Activated CD4-positive, CD25-positive, alpha-beta regulatory T cell treated with anti-CD3 and anti-CD28 coated beads, Interleukin-2, amount 50 U/mL, for 72 hours (primary cell): ENCODE data around the gene SEMA4A.
"Not testable (repeated sequence)": the region's sequence is repeated elsewhere in the genome, so short reads cannot be mapped to it uniquely, and the experiment has no call there.

Source experiments
- DNase-seq: peaks from one replicate; pipeline ENCODE4 v3.0.0; 2021

Gene SEMA4A

GRCh38 chr1:156198831-156199349 lies 45.5 kb downstream of the SEMA4A start:
- DNase-seq = no peak

GRCh38 chr1:156200044-156200443 lies 46.7 kb downstream of the SEMA4A start:
- no peak for DNase-seq

DNA sequence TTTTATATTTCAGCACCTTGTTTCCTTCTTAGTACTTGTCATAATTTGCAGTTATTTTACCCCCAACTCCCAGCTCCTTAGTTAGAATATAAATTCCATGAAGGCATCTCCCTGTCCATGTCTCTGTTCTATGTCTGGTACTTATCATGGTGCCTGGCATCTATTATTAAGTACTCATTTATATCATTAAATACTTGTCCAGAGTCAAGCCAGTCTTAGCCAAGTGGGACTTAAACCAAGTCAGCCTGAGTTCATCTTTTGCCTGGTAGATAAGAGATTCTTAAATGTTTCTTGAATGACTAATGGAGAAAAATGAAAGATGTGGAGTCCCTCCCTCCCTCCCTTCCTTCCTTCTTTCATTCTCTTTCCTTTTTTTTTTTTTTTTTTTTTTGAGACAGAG lies 49.9 kb downstream of the SEMA4A start:
- no peak for DNase-seq

DNA sequence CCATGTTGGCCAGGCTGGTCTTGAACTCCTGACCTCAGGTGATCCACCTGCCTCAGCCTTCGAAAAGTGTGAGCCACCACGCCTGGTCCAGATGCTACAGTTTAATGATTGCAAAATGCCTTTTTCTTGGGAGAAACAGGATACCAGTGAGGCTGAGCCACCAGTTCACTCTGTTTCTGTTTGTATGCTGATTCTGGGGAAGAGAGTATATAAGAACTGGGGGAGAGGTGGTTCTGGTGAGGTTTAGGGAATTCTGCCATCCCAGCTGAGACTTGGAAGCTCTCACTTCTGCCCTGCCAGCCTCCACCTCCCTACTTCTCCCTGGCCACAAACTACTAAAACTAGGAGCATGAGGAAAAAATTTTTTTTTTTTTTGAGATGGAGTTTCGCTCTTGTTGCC lies 51.3 kb downstream of the SEMA4A start:
- no peak for DNase-seq

DNA sequence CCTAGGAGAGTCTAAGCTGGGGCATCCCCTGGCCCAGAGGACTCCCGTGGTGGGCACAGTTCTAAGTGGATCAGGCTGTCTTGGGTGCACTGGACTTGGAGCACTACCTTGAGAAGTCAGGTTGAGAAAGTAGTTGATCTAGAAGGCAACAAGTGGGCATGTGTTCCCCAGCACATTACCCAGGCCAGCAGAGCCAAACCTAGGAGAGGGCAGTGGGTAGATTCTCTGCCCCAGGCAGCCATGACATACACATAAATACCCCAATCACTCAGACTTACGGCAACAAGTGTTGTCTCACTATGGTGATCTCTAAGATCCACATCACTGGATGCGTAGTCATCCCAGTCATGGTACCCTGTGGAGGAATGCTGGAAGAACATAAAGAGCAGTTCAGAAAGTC lies 57.9 kb downstream of the SEMA4A start:
- DNase-seq = no peak

DNA sequence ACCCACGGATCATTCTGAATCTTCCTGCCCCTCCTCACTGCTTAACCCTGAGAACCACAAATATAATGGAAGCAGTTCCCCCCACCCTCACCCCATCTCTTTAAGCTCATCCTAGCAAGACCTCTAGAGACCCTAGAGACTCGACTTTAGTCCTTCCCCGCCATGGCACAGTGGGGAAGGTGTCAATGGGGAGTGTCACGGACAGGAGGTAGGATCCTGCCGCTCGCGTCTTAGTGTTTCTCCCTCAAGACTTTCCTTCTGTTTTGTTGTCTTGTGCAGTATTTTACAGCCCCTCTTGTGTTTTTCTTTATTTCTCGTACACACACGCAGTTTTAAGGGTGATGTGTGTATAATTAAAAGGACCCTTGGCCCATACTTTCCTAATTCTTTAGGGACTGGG lies 58.7 kb downstream of the SEMA4A start:
- DNase-seq = no peak

GRCh38 chr1:156212833-156213643 lies 59.7 kb downstream of the SEMA4A start, which contains the start of gene PMF1:
Gene PMF1 (plus strand): TSS chr1:156213007. CDS start chr1:156213016, 9 bp downstream.
- DNase-seq = peak; percentile 95

DNA sequence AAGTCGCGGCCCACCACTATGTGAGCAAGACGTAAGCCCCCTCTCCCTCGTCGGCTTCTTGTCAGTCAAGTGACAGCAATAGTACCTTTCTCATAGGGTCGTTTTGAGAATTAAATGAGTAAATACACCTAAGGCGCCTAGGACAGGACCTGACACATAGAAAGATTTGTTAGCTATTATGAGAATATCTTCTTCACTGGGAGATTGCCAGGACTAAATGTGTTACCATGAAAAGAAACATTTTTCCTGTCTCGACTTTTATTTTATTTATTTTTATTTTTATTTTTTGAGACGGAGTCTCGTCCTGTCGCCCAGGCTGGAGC lies 60.2 kb downstream of the SEMA4A start:
- no peak for DNase-seq

DNA sequence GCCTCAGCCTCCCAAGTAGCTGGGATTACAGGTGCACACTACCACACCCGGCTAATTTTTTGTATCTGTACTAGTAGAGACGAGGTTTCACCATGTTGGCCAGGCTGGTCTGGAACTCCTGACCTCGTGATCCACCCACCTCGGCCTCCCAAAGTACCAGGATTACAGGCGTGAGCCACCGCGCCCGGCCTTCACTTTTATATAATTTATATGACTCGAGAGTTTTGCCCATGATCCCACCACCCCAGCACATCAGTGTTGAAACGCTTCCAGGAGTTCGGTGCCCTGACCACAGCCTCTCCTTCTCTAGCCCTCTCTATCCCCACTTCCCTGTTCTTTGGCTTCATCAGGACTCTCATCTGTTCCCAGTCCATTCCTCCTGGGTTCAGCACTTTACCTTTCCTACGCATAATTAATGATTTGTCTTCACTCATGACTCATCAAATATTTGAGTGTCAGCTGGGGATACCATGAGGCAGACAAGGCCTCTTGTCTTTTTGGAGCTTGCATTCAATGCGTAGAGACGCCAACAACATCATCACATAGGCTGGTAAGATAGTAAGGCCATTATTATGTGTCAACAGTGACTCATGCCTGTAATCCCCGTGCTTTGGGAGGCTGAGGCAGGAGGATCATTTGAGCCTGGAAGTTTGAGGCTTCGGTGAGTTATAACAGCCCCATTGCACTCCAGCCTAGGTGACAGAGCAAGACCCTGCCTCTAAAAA lies 60.8 kb downstream of the SEMA4A start:
- DNase-seq = no peak

DNA sequence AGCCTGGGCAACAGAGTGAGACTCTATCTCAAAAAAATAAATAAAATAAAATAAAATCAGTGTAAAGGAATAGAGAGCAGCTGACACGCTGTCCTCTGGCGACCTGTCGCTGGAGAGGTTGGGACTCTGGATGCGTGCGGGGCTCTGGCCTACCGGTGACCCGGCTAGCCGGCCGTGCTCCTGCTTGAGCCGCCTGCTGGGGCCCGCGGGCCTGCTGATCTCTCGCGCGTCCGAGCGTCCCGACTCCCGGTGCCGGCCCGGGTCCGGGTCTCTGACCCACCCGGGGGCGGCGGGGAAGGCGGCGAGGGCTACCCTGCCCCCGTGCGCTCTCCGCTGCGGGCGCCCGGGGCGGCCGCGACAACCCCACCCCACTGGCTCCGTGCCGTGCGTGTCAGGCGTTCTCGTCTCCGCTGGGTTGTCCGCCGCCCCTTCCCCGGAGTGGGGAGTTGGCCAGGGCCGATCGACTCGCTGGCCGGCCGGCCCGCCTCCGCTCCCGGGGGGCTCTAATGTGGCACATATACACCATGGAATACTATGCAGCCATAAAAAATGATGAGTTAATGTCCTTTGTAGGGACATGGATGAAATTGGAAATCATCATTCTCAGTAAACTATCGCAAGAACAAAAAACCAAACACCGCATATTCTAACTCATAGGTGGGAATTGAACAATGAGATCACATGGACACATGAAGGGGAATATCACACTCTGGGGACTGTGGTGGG lies 63.1 kb downstream of the SEMA4A start:
- DNase-seq = not testable (repeated sequence)

GRCh38 chr1:156217871-156218270 lies 64.5 kb downstream of the SEMA4A start:
- DNase-seq = no peak

DNA sequence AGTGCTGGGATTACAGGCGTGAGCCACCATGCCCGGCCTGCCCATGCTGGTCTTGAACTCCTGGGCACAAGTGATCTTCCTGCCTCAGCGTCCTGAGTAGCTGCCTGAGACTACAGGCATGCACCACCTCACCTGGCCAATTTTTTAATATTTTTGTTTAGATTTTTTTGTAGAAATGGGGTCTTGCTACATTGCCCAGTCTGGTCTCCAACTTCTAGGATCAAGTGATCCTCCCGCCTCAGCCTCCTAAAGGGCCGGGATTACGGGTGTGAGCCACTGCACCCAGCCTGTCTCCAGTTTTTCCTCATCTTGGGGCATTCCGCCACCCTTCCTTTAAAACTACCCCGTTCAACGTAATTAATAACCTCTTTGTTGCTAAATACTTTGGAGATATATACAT lies 66.8 kb downstream of the SEMA4A start:
- DNase-seq = no peak

DNA sequence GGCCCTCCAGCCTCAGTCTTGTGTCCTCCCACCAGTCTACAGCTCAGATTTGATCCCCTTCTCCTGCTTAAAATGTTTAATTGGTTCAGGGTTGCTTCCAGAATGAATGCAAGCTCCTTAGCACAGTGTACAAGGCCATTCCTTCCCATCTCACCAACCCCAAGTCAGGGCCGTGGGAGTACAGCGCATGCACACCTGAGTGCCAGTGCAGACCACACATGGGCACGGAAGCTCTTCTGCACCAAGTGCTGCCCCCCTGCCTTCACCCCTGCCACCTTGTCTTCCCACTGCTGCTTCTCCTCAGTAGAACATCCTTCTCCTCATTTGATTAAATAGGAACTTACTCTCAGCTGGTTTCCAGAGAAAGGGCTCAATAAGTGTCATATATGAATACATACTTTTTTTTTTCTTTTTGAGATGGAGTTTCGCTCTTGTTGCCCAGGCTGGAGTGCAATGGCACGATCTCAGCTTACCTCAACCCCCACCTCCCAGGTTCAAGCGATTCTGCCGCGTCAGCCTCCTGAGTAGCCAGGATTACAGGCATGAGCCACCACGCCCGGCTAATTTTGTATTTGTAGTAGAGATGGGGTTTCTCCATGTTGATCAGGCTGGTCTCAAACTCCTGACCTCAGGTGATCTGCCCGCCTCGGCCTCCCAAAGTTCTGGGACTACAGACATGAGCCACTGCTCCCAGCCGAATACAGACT lies 68.8 kb downstream of the SEMA4A start:
- DNase-seq = no peak

- no peak for DNase-seq
Observed at GRCh38 chr1:156225677-156226014, 72.3 kb downstream of the SEMA4A start.

GRCh38 chr1:156226116-156226538 lies 72.7 kb downstream of the SEMA4A start:
- DNase-seq = no peak

GRCh38 chr1:156226782-156227181 lies 73.4 kb downstream of the SEMA4A start:
- no peak for DNase-seq
